IMR-90 (cell line): ENCODE data around the gene CCDC63. TPM values are rescaled to one million over a fixed set of nuclear protein-coding genes. Genes with fewer than 3 reads are reported as not detected.

ENCODE experiments used
- ATAC-seq: fragments of 200-7000 bp; cut with Tn5 transposase; 2 replicates; pipeline ENCODE4 v1.9.1; 2020; ENCODE audit warnings: low read depth, mild to moderate bottlenecking, moderate library complexity
- BruUV-seq: library from RNA; stranded (reverse); fragments of 400-500 nt; replicated peaks from 2 replicates; lab custom pipeline; 2021; lab: Mats Ljungman, UMichigan
- CTCF ChIA-PET: fragments of 300-600 bp; formaldehyde crosslinking; extraction: SDS; loops from one replicate; lab custom pipeline; 2021; ENCODE audit warnings: antibody characterized with exemption; lab: Yijun Ruan, JAX
- POLR2A ChIA-PET: fragments of 300-600 bp; sonication (Branson Sonifier 250); formaldehyde crosslinking; loops from one replicate; lab custom pipeline; 2022; ENCODE audit warnings: antibody characterized with exemption; ENCODE audit not compliant: unreplicated experiment; lab: Charles Lee
- DNase-seq: peaks from one replicate; pipeline ENCODE4 v3.0.0; 2013
- H2AFZ ChIP-seq: replicated peaks from 2 replicates; pipeline ENCODE3; 2013; ENCODE audit warnings: low read length, mild to moderate bottlenecking; ENCODE audit not compliant: poor library complexity
- H2AK5ac ChIP-seq: 2 replicates; pipeline ENCODE4 v1.6.1; 2013; ENCODE audit warnings: low read depth, low read length, inconsistent platforms
- H2AK9ac ChIP-seq: replicated peaks from 2 replicates; pipeline ENCODE3; 2013; ENCODE audit warnings: mild to moderate bottlenecking, low read depth, low read length, moderate library complexity; ENCODE audit not compliant: poor library complexity
- H2BK120ac ChIP-seq: 2 replicates; pipeline ENCODE4 v1.6.1; 2013; ENCODE audit warnings: low read depth, low read length, inconsistent platforms
- H2BK15ac ChIP-seq: 3 replicates; pipeline ENCODE4 v1.6.1; 2013; ENCODE audit warnings: low read depth, low read length, inconsistent platforms
- H2BK20ac ChIP-seq: 2 replicates; pipeline ENCODE4 v1.6.1; 2013; ENCODE audit warnings: low read depth, mild to moderate bottlenecking, inconsistent platforms, low read length, moderate library complexity
- H2BK5ac ChIP-seq: 2 replicates; pipeline ENCODE4 v1.6.1; 2013; ENCODE audit warnings: mild to moderate bottlenecking, low read depth, low read length, inconsistent platforms; ENCODE audit not compliant: poor library complexity, severe bottlenecking
- H3K14ac ChIP-seq: replicated peaks from 2 replicates; pipeline ENCODE4 v1.6.1; 2013; ENCODE audit warnings: low read depth, low read length, inconsistent platforms
- H3K18ac ChIP-seq: 2 replicates; pipeline ENCODE4 v1.6.1; 2013; ENCODE audit warnings: low read depth, low read length, control low read depth
- H3K23ac ChIP-seq: 2 replicates; pipeline ENCODE4 v1.6.1; 2013; ENCODE audit warnings: low read depth, low read length, inconsistent platforms
- H3K27ac ChIP-seq: 2 replicates; pipeline ENCODE4 v1.5.1; 2013; ENCODE audit warnings: mild to moderate bottlenecking, control low read depth, low read length; ENCODE audit not compliant: insufficient read depth
- H3K27me3 ChIP-seq: 2 replicates; pipeline ENCODE4 v1.6.1; 2013; ENCODE audit warnings: low read length; ENCODE audit not compliant: control insufficient read depth, insufficient read depth
- H3K36me3 ChIP-seq: 2 replicates; pipeline ENCODE4 v1.6.1; 2013; ENCODE audit warnings: low read length, mixed read lengths; ENCODE audit not compliant: control insufficient read depth, insufficient read depth
- H3K4ac ChIP-seq: 2 replicates; pipeline ENCODE4 v1.6.1; 2013; ENCODE audit warnings: low read depth, low read length, inconsistent platforms
- H3K4me1 ChIP-seq: 2 replicates; pipeline ENCODE4 v1.6.1; 2013; ENCODE audit warnings: low read length, mixed read lengths; ENCODE audit not compliant: control insufficient read depth, insufficient read depth
- H3K4me2 ChIP-seq: 2 replicates; pipeline ENCODE4 v1.6.1; 2013; ENCODE audit warnings: low read depth, mild to moderate bottlenecking, control low read depth, low read length, moderate library complexity
- H3K4me3 ChIP-seq: 2 replicates; pipeline ENCODE4 v1.5.1; 2013; ENCODE audit warnings: low read depth, mild to moderate bottlenecking, control low read depth, low read length, moderate library complexity; ENCODE audit not compliant: insufficient read depth
- H3K56ac ChIP-seq: 2 replicates; pipeline ENCODE4 v1.6.1; 2013; ENCODE audit warnings: low read length, inconsistent platforms; ENCODE audit not compliant: insufficient read depth; ENCODE audit errors: extremely low read depth
- H3K79me1 ChIP-seq, 2 experiments: 2 replicates each; pipeline ENCODE4 v1.6.1; 2013; ENCODE audit warnings: low read length in 2 of 2, inconsistent platforms in 1 of 2, low read depth in 1 of 2
- H3K9ac ChIP-seq: 2 replicates; pipeline ENCODE4 v1.6.1; 2013; ENCODE audit warnings: low read depth, low read length, control low read depth
- H3K9me1 ChIP-seq: 2 replicates; pipeline ENCODE4 v1.6.1; 2013; ENCODE audit warnings: low read length, inconsistent platforms; ENCODE audit not compliant: insufficient read depth
- H3K9me3 ChIP-seq: 2 replicates; pipeline ENCODE4 v1.6.1; 2013; ENCODE audit warnings: low read length; ENCODE audit not compliant: control insufficient read depth, insufficient read depth
- H4K20me1 ChIP-seq: 2 replicates; pipeline ENCODE4 v1.6.1; 2013; ENCODE audit warnings: low read length, inconsistent platforms; ENCODE audit not compliant: insufficient read depth
- H4K5ac ChIP-seq: 2 replicates; pipeline ENCODE4 v1.6.1; 2013; ENCODE audit warnings: mild to moderate bottlenecking, low read depth, low read length, control low read depth
- H4K8ac ChIP-seq, 2 experiments: 2 replicates each; pipeline ENCODE4 v1.6.1; 2013; ENCODE audit warnings: low read depth in 2 of 2, low read length in 2 of 2, control low read depth in 1 of 2, inconsistent platforms in 1 of 2
- H4K91ac ChIP-seq: 2 replicates; pipeline ENCODE4 v1.6.1; 2013; ENCODE audit warnings: low read depth, low read length, inconsistent platforms; ENCODE audit not compliant: insufficient read depth
- NFE2L2 ChIP-seq: fragments of 150-350 bp; IDR thresholded peaks from 2 replicates; pipeline ENCODE4 v1.6.1; 2016; ENCODE audit warnings: low read depth, mild to moderate bottlenecking, low read length
- POLR2A ChIP-seq: IDR thresholded peaks from 2 replicates; pipeline ENCODE4 v1.6.1; 2012; ENCODE audit warnings: mild to moderate bottlenecking, low read depth, low read length
- WGBS, 2 experiments: methylation state at CpG; one replicate each; pipeline versions ENCODE4 v1.1.5 to v1.1.7; 2013; ENCODE audit warnings: missing lambda C conversion rate in 2 of 2; ENCODE audit not compliant: insufficient read length in 1 of 2; ENCODE audit errors: extremely low coverage in 2 of 2; 5-methylcytosine and 5-hydroxymethylcytosine counted together
- dilution Hi-C: fragments of 300-500 bp; cut with HindIII; formaldehyde crosslinking; loops from one replicate; pipeline ENCODE4 v1.14.3; 2018; ENCODE audit warnings: low sequenced_read_pairs; ENCODE audit not compliant: unreplicated experiment
- in situ Hi-C: fragments of 300-500 bp; cut with MboI; formaldehyde crosslinking; loops from 3 replicates; pipeline ENCODE4 v1.14.3; 2019; ENCODE audit warnings: low sequenced_read_pairs, inconsistent platforms, mixed read lengths
- intact Hi-C: fragments of 100-400 bp; cut with micrococcal nuclease; formaldehyde crosslinking; loops from 2 replicates; pipeline ENCODE4 v1.10.0; 2022
- polyA plus RNA-seq, 3 experiments: library from polyadenylated mRNA; depleted of rRNA; stranded (reverse); fragments of >200 nt; gene quantifications; 2 replicates each; pipeline ENCODE4 v1.2.3, GENCODE V29; 2012; ENCODE audit warnings: low replicate concordance in 1 of 3
- total RNA-seq: library from RNA; depleted of rRNA; stranded (reverse); fragments of >200 nt; gene quantifications from 2 replicates; pipeline ENCODE4 v1.2.3, GENCODE V29; 2012

The CCDC63 gene
- total and polyA plus RNA-seq, 2 of the 4 experiments (the other 2 are of a cell fraction): not detected

- in situ Hi-C loops: no loop called here
- no CpG with 5 or more reads among the region's 5 CpGs for WGBS, 2 experiments
- no peak overlapping the region for H2AK9ac ChIP-seq
- no peak for TF ChIP-seq POLR2A
- TF ChIP-seq NFE2L2: no peak
- no peaks in the 10 kb centered on the region for H4K20me1 ChIP-seq
- H4K91ac ChIP-seq: no peak overlapping the region
- no peak overlapping the region for H4K5ac ChIP-seq
- H2BK120ac ChIP-seq: no peak overlapping the region
- no peak overlapping the region for H3K4me3 ChIP-seq
- ATAC-seq: no peak
- no peak overlapping the region for H2BK20ac ChIP-seq
- no TSS peak for BruUV-seq
- intact Hi-C loops: no loop called here
- POLR2A ChIA-PET: no interaction called here
- no peak overlapping the region for H3K27ac ChIP-seq
- H3K4ac ChIP-seq: no peak overlapping the region
- CTCF ChIA-PET: no interaction called here
- H3K79me1 ChIP-seq: no peaks in the 10 kb centered on the region
- no peak overlapping the region for H2AFZ ChIP-seq
- H3K9ac ChIP-seq: no peak overlapping the region
- dilution Hi-C loops: no loop called here
- DNase-seq: no peak
- H2AK5ac ChIP-seq: no peak overlapping the region
- H3K9me1 ChIP-seq: no peaks in the 10 kb centered on the region
- no peaks in the 10 kb centered on the region for H3K36me3 ChIP-seq
- H3K18ac ChIP-seq: no peak overlapping the region
- no peaks in the 10 kb centered on the region for H3K9me3 ChIP-seq
- no peak overlapping the region for H2BK5ac ChIP-seq
- no peaks in the 10 kb centered on the region for H3K4me1 ChIP-seq
- H2BK15ac ChIP-seq: no peak overlapping the region
- H3K27me3 ChIP-seq: peaks cover 1% of the 10 kb centered on the region
- no peak overlapping the region for H3K4me2 ChIP-seq
- no peak overlapping the region for H3K23ac ChIP-seq
- no peak overlapping the region for H4K8ac ChIP-seq
- H3K14ac ChIP-seq: no peak overlapping the region
- H3K56ac ChIP-seq: no peak overlapping the region
Measured at GRCh38 chr12:110919720-110920119, 72.9 kb downstream of the CCDC63 start.
